H1 (cell line): ENCODE data around the gene LMNA. TPM values are rescaled to one million over a fixed set of nuclear protein-coding genes. Genes with fewer than 3 reads are reported as not detected.

Experiments
- CTCF ChIA-PET: fragments of 300-600 bp; sonication (Branson Sonifier 250); formaldehyde crosslinking; loops from one replicate; lab custom pipeline; 2021; ENCODE audit not compliant: partially characterized antibody; lab: Charles Lee
- POLR2A ChIA-PET: fragments of 300-600 bp; sonication (Branson Sonifier 250); formaldehyde crosslinking; loops from one replicate; lab custom pipeline; 2021; ENCODE audit warnings: inconsistent platforms; ENCODE audit not compliant: partially characterized antibody; lab: Charles Lee
- DNase-seq, 2 experiments: peaks; one replicate each; pipeline versions ENCODE4 v3.0.0 to v3.0.0-alpha.2; 2010 to 2022; ENCODE audit warnings: low spot score in 2 of 2, low read depth in 1 of 2, mixed read lengths in 1 of 2
- FAIRE-seq: peaks from 2 replicates; lab custom pipeline; 2011; peaks lifted over from hg19 to GRCh38; lab: Jason Lieb, UNC
- H2AFZ ChIP-seq: 2 replicates; pipeline ENCODE4 v1.8.1; 2012; ENCODE audit warnings: low read length, inconsistent platforms
- H2AK5ac ChIP-seq: 2 replicates; pipeline ENCODE4 v1.6.1; 2013; ENCODE audit warnings: low read depth, low read length
- H2BK120ac ChIP-seq: replicated peaks from 2 replicates; pipeline ENCODE3; 2013; ENCODE audit warnings: low read depth, low read length, inconsistent platforms
- H2BK12ac ChIP-seq: 2 replicates; pipeline ENCODE4 v1.6.1; 2013; ENCODE audit warnings: low read depth, low read length
- H2BK15ac ChIP-seq: 2 replicates; pipeline ENCODE4 v1.6.1; 2013; ENCODE audit warnings: low read length
- H2BK20ac ChIP-seq: 2 replicates; pipeline ENCODE4 v1.6.1; 2013; ENCODE audit warnings: low read length
- H2BK5ac ChIP-seq: 2 replicates; pipeline ENCODE4 v1.6.1; 2013; ENCODE audit warnings: low read depth, low read length
- H3K14ac ChIP-seq: 2 replicates; pipeline ENCODE4 v1.6.1; 2013; ENCODE audit warnings: inconsistent platforms; ENCODE audit not compliant: insufficient read length
- H3K18ac ChIP-seq: 2 replicates; pipeline ENCODE4 v1.6.1; 2013; ENCODE audit warnings: low read length; ENCODE audit errors: extremely low read depth
- H3K23ac ChIP-seq: 2 replicates; pipeline ENCODE4 v1.6.1; 2013; ENCODE audit warnings: inconsistent platforms; ENCODE audit not compliant: insufficient read length
- H3K23me2 ChIP-seq: 2 replicates; pipeline ENCODE4 v1.6.1; 2013; ENCODE audit warnings: low read depth, low read length
- H3K27ac ChIP-seq: 2 replicates; pipeline ENCODE4 v1.6.1; 2011; ENCODE audit warnings: low read depth, low read length, inconsistent platforms
- H3K27me3 ChIP-seq, 4 experiments: replicated peaks in 1 of 4; 1 replicate in 1 of 4; 2 replicates in 3 of 4; pipeline versions ENCODE4 v1.6.1 to v1.8.1; 2011 to 2013; ENCODE audit warnings: low read length in 3 of 4, mild to moderate bottlenecking in 3 of 4, inconsistent platforms in 2 of 4, mixed read lengths in 2 of 4, moderate library complexity in 1 of 4; ENCODE audit not compliant: control insufficient read depth in 3 of 4, insufficient read depth in 3 of 4; ENCODE audit errors: extremely low read depth in 1 of 4
- H3K36me3 ChIP-seq, 4 experiments: 2 replicates each; pipeline versions ENCODE4 v1.6.1 to v1.8.1; 2011 to 2013; ENCODE audit warnings: mild to moderate bottlenecking in 4 of 4, low read length in 3 of 4, moderate library complexity in 2 of 4, control low read depth in 1 of 4, inconsistent platforms in 1 of 4; ENCODE audit not compliant: insufficient read depth in 4 of 4, control insufficient read depth in 2 of 4
- H3K4ac ChIP-seq: replicated peaks from 2 replicates; pipeline ENCODE3; 2013; ENCODE audit warnings: low read length, low read depth, mixed read lengths, inconsistent platforms; ENCODE audit not compliant: insufficient read length
- H3K4me1 ChIP-seq, 4 experiments: replicated peaks in 1 of 4; 1 replicate in 1 of 4; 2 replicates in 3 of 4; pipeline versions ENCODE4 v1.6.1 to v1.8.1; 2011 to 2013; ENCODE audit warnings: low read length in 3 of 4, inconsistent platforms in 2 of 4, mixed read lengths in 1 of 4; ENCODE audit not compliant: insufficient read depth in 4 of 4, control insufficient read depth in 3 of 4
- H3K4me2 ChIP-seq, 2 experiments: 2 replicates each; pipeline versions ENCODE4 v1.6.1 to v1.8.1; 2011 to 2013; ENCODE audit warnings: low read depth in 2 of 2, low read length in 2 of 2, control low read depth in 1 of 2, inconsistent platforms in 1 of 2, mild to moderate bottlenecking in 1 of 2; ENCODE audit not compliant: insufficient read depth in 1 of 2
- H3K4me3 ChIP-seq, 4 experiments: fragments of 200-600, 300-600 bp in 1 of 4; sonication (generic), shearing (Covaris generic), sonication (Bioruptor Twin) in 1 of 4; 2 replicates each; pipeline versions ENCODE4 v1.5.1 to v1.8.1; 2011 to 2016; ENCODE audit warnings: low read length in 4 of 4, low read depth in 3 of 4, control low read depth in 2 of 4, inconsistent platforms in 2 of 4, mild to moderate bottlenecking in 2 of 4, mixed read lengths in 1 of 4, moderate library complexity in 1 of 4; ENCODE audit not compliant: insufficient read depth in 2 of 4; ENCODE audit errors: extremely low read depth in 1 of 4
- H3K56ac ChIP-seq: replicated peaks from 2 replicates; pipeline ENCODE3; 2013; ENCODE audit warnings: low read depth, mild to moderate bottlenecking, mixed read lengths, low read length, inconsistent platforms; ENCODE audit not compliant: insufficient read length
- H3K79me1 ChIP-seq: 2 replicates; pipeline ENCODE4 v1.6.1; 2013; ENCODE audit warnings: low read depth, low read length, control low read depth
- H3K79me2 ChIP-seq, 2 experiments: 2 replicates each; pipeline versions ENCODE4 v1.6.1 to v1.8.1; 2012 to 2013; ENCODE audit warnings: low read length in 2 of 2, mild to moderate bottlenecking in 2 of 2, inconsistent platforms in 1 of 2; ENCODE audit not compliant: insufficient read depth in 2 of 2, control insufficient read depth in 1 of 2
- H3K9ac ChIP-seq, 4 experiments: replicated peaks in 1 of 4; 1 replicate in 1 of 4; 2 replicates in 3 of 4; pipeline versions ENCODE4 v1.6.1 to v1.8.1; 2011 to 2013; ENCODE audit warnings: low read depth in 3 of 4, low read length in 3 of 4, control low read depth in 2 of 4, mild to moderate bottlenecking in 2 of 4, moderate library complexity in 2 of 4, inconsistent platforms in 1 of 4; ENCODE audit errors: extremely low read depth in 1 of 4
- H3K9me3 ChIP-seq, 2 experiments: 2 replicates each; pipeline versions ENCODE4 v1.6.1 to v1.8.1; 2012 to 2013; ENCODE audit warnings: mild to moderate bottlenecking in 2 of 2, moderate library complexity in 2 of 2, control low read depth in 1 of 2, inconsistent platforms in 1 of 2, low read depth in 1 of 2, low read length in 1 of 2, mixed read lengths in 1 of 2; ENCODE audit not compliant: insufficient read depth in 2 of 2
- H4K20me1 ChIP-seq, 2 experiments: replicated peaks in 1 of 2; 2 replicates each; pipeline versions ENCODE3 to v1.8.1; 2011 to 2013; ENCODE audit warnings: inconsistent platforms in 2 of 2, low read length in 2 of 2, mild to moderate bottlenecking in 1 of 2; ENCODE audit not compliant: insufficient read depth in 2 of 2, control insufficient read depth in 1 of 2
- H4K5ac ChIP-seq: 2 replicates; pipeline ENCODE4 v1.6.1; 2013; ENCODE audit warnings: low read length, low read depth, mixed read lengths, inconsistent platforms; ENCODE audit not compliant: insufficient read length
- H4K8ac ChIP-seq: 2 replicates; pipeline ENCODE4 v1.8.0; 2013; ENCODE audit warnings: mild to moderate bottlenecking, moderate library complexity, low read length, inconsistent platforms; ENCODE audit not compliant: insufficient read depth; ENCODE audit errors: extremely low read depth
- H4K91ac ChIP-seq: replicated peaks from 2 replicates; pipeline ENCODE3; 2013; ENCODE audit warnings: low read length, mixed read lengths, inconsistent platforms; ENCODE audit not compliant: insufficient read length
- CTCF ChIP-seq, 3 experiments: IDR thresholded peaks; 1 replicate in 2 of 3; 2 replicates in 1 of 3; pipeline versions ENCODE4 v1.5.1 to v1.6.1; 2011; ENCODE audit warnings: low read length in 3 of 3, mild to moderate bottlenecking in 3 of 3, inconsistent platforms in 2 of 3, low read depth in 1 of 3, moderate library complexity in 1 of 3; ENCODE audit not compliant: insufficient read depth in 1 of 3; ENCODE audit errors: control extremely low read depth in 1 of 3
- POLR2AphosphoS5 ChIP-seq: IDR thresholded peaks from 2 replicates; pipeline ENCODE4 v1.6.1; 2011; ENCODE audit warnings: low read depth, low read length
- RAD21 ChIP-seq, 2 experiments: IDR thresholded peaks in 1 of 2; conservative IDR thresholded peaks in 1 of 2; 2 replicates each; pipeline ENCODE4 v1.6.1; 2011; ENCODE audit warnings: low read depth in 2 of 2, low read length in 2 of 2, improper control_type of control experiment in 1 of 2, inconsistent platforms in 1 of 2, mild to moderate bottlenecking in 1 of 2, moderate library complexity in 1 of 2
- TBP ChIP-seq: IDR thresholded peaks from 2 replicates; pipeline ENCODE4 v1.6.1; 2011; ENCODE audit warnings: low read depth, low read length, improper control_type of control experiment
- whole genome bisulfite sequencing, 2 experiments: shearing (Covaris generic) in 1 of 2; methylation state at CpG; one replicate each; pipeline versions ENCODE4 v1.1.6 to v1.1.7; 2013 to 2015; ENCODE audit warnings: low lambda C conversion rate in 2 of 2, mixed read lengths in 2 of 2, inconsistent platforms in 1 of 2, low coverage in 1 of 2, missing lambda C conversion rate in 1 of 2; ENCODE audit not compliant: insufficient replicate concordance in 2 of 2, insufficient coverage in 1 of 2, insufficient read length in 1 of 2; ENCODE audit errors: extremely low coverage in 1 of 2, missing lambda C conversion rate in 1 of 2; 5-methylcytosine and 5-hydroxymethylcytosine counted together
- polyA plus RNA-seq, 7 experiments: library from polyadenylated mRNA; depleted of rRNA in 3 of 7; stranded (reverse) in 5 of 7; unstranded in 2 of 7; fragments of >200 nt in 5 of 7; fragments of 200-250 nt in 2 of 7; gene quantifications; 1 replicate in 5 of 7; 2 replicates in 1 of 7; 4 replicates in 1 of 7; pipeline versions ENCODE4 v1.2.1 to v1.2.3, GENCODE V29; 2011 to 2013; ENCODE audit warnings: missing spikeins in 2 of 7, mixed read lengths in 2 of 7
- total RNA-seq: library from RNA; stranded (reverse); fragmentation: NEBNext Ultra II Directional; extraction: Animal tissue kit (Norgen Biotek cat#: 25700); gene quantifications from 2 replicates; pipeline ENCODE4 v1.2.1, GENCODE V29; 2021

Gene LMNA
- total and polyA plus RNA-seq, 2 of the 8 experiments (the other 6 are each of a cell fraction or from before 2014, with no cell fraction given) = 25.8 to 46.8 TPM

- Histone ChIP-seq H3K9ac (peak overlapping the region in 2 of 4 experiments; percentile 20 to 23; a peak in 2 of 7 replicates), H2BK15ac (peak overlapping the region; percentile 53; the same call in 1 of the 2 replicates), H4K5ac (no peak overlapping the region), H3K4ac (no peak overlapping the region), H3K14ac (no peak overlapping the region), H3K18ac (no peak overlapping the region; the same call in 1 of the 2 replicates), H3K27ac (peak overlapping the region; percentile 37), H3K4me2 (peak overlapping the region in 1 of 2 experiments; percentile 36; a peak in 1 of 4 replicates), H3K79me2 (peaks cover 0 to 4% of the 10 kb centered on the region in 2 experiments; a peak in 1 of 4 replicates), H4K20me1 (peaks cover 0 to 2% of the 10 kb centered on the region in 2 experiments), H4K8ac (peak overlapping the region; percentile 83), H2BK12ac (peak overlapping the region; percentile 71; the same call in 1 of the 2 replicates), H3K27me3 (no peaks in the 10 kb centered on the region), H2BK5ac (peak overlapping the region; percentile 73), H3K4me1 (peaks cover 11 to 41% (median 28%) of the 10 kb centered on the region in 4 experiments), H2BK20ac (no peak overlapping the region), H3K9me3 (no peaks in the 10 kb centered on the region), H2BK120ac (no peak overlapping the region), H2AK5ac (0 out of 2 replicates have a peak overlapping the region, but pooled peaks have one; percentile 42), H4K91ac (peak overlapping the region; percentile 51), H3K23me2 (no peaks in the 10 kb centered on the region), H3K23ac (no peak overlapping the region), H3K56ac (no peak overlapping the region), H3K79me1 (peaks cover 3% of the 10 kb centered on the region; the same call in 1 of the 2 replicates), H3K4me3 (peak overlapping the region in 1 of 4 experiments; percentile 39; a peak in 3 of 8 replicates), H2AFZ (no peak overlapping the region), H3K36me3 (no peaks in the 10 kb centered on the region; a peak in 1 of 8 replicates)
- POLR2A ChIA-PET = interaction anchor here (0.6 to 28.0 kb wide), 8 partner anchors 9 to 93 kb away, joined by 3 to 763 read pairs (median 3); partner anchors contain the start of genes LMNA, MEX3A and PMF1
- CTCF ChIA-PET = interaction anchor here (0.6 to 42.4 kb wide), 13 partner anchors 9 to 264 kb away, joined by 3 to 1994 read pairs (median 4); partner anchors contain the start of genes BGLAP, LMNA, MEX3A and PAQR6
- FAIRE-seq (no peak), DNase-seq (peak in 1 of 2 experiments; percentile 88)
- 70% methylated on average over 11 of the region's 11 CpGs; no CpG with 5 or more reads in 1 of the 2 experiments for WGBS, 2 experiments
- TF ChIP-seq RAD21 (IDR thresholded peaks at IDR 0.05 in 1 of 2, conservative IDR thresholded peaks at IDR 0.05 in 1 of 2; ENCODE audit: low read depth in 2 of 2, low read length in 2 of 2) (peak; percentile 1 to 38; a peak in 2 of 4 replicates), POLR2AphosphoS5 (peak; percentile 18; the same call in 1 of the 2 replicates), TBP (no peak), CTCF (IDR thresholded peaks at IDR 0.05; ENCODE audit: control extremely low read depth in 1 of 3, insufficient read depth in 1 of 3, low read depth in 1 of 3, low read length in 3 of 3) (peak; percentile 69 to 90 (median 85))
These were observed 11.6 kb downstream of the LMNA start for GRCh38 chr1:156126043-156126629.
